Muscle of arm (tissue), 12 donors: ENCODE results near the gene FTO. TPM values are rescaled to one million over a fixed set of nuclear protein-coding genes. Genes with fewer than 3 reads are reported as not detected.

Experiments used
- DNase-seq: peaks from one replicate; pipeline ENCODE4 v3.0.0-alpha.2; 2013
- polyA plus RNA-seq, 12 donors: library from polyadenylated mRNA; unstranded; fragments of 120-200 nt; gene quantifications; one replicate each; pipeline ENCODE4 v1.2.1, GENCODE V29; 2013; ENCODE audit not compliant: insufficient read length in 12 of 12

Gene FTO
- polyA plus RNA-seq, 12 donors, result 41.8 to 73.9 (median 62.4) TPM; not detected in 1

DNA sequence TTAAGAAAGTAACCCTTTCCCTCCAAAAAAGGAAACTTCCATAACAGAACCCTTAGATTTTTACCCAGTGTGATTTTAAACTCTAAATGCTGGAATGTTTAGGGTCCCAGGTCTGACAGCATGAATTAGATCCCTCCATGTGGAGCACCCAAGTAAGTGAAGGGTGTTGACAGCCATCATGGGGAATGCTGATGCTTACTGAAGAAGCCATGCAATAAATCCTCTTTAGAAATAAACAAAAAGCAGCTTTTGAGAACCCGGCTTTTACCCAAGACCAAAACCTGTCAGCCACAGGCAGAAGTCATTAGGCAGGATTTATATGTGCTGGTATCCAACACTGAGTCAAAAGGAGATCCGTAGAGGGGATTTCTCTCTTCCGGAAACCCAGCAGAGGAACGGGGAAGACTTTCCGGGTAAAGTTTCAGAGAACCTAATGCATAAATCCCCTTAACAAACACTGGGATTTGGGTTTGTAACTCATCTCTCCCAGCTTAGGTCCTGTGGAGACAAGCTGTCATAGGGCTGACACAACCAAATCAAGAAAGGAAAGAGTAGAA is 295.1 kb downstream of the FTO start:
- DNase-seq, result no peak

DNA sequence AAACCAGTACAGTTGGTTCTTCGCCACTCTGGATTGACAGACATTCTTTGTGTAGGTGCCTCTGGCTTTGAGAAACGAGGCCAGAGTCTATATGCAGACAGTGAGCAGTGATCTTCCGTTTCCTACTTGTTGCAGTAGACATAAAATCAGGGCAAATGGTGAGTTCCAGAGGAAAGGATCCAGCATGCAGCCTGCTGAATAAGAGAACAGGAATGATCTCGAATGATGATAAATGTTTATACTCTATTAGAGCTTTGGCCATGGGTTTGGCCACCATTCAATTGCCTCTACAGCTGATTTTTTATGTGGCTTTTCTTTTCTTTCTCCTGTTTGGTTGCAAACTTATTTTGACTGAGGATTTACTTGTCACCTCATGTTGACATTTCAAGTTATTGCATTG is 295.9 kb downstream of the FTO start:
- DNase-seq, result no peak

DNA sequence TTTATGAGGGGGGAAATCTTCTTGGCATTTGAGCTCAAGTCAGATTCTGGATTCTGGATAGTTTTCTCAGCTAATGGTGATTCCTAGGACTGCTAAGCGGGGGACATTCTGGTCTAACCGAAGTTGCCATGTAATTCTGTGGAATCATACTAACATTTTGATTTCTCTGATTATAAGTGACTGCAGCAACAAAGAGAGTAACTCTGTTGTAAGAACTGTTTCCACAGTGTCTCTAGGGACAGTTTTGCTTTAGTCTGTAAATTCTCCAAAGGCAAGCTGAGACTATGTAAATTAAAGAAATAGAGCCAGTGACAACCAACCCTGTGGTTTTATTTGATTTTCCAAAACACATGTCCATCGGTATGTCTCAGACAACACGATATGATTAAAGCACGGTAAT is 296.4 kb downstream of the FTO start:
- DNase-seq, result no peak

DNA sequence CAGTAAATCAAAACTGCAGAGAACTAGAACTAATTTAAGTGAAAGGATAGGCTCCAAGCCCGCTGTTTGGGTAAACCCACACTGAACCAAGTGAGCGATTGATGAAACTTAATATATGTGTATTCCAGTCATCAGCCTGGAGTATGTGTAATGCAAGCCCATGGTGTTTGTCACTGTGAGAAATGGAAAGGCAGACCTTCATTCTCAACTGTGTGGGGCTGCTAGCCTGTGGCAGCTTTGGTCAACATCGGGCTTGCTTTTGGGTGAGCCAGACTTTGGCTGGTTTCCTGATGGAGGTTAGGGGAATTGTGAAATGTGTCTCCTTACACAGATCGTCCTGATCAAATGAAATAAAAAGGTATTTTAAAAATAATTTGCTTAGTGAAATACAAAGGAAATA is 302.7 kb downstream of the FTO start:
- DNase-seq, result no peak

DNA sequence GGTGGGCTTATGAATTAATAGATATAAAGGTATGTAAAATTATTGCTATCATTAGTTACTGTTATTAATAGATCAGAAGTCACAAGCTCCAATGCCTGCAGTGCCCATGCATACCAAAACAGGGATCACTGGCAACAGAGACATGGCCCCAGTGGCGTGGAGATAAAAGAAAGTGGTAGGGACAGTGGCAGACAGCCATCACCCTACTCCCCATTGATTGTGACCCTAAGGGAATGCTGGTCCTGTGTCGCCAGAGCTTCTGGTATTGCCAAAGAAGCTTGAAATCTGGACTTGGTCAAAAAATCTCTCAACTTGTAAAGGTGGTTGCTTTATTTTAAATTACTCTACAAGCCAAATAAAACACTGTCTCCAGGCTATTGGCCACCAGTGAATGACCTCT is 303.5 kb downstream of the FTO start:
- DNase-seq, result no peak

DNA sequence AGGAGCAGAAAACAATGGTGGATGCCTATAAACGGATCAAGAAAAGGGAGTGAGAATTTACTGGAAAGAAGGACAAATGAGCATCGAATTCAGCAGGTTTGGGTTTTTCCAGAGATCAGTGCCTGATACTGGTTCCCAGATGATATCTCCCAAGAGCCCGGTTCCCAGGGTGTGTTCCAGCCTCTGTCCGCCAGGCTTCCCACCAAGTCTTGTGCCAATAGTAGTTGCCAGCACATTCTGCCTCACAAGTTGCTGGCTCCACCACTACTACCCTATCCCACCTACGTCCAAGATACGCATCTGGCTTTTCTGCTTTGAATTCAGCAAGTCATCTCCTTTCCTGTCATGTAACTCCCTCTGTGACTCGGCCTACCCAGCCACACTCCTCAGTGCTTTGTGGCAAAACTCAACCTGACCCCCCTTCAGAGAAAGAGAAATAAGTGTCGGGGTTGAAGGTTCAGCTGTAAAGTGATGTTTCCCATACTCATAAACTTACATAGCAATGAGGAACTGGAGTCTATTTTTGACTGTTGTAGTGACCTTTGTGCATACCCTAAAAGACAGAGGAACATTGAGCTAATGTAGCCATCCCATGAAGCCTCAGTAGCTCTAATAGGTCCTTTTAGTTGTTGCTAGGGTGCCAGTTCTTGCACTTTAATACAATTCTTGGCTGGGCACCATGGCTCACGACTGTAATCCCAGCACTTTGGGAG is 305.7 kb downstream of the FTO start:
- DNase-seq, result no peak

DNA sequence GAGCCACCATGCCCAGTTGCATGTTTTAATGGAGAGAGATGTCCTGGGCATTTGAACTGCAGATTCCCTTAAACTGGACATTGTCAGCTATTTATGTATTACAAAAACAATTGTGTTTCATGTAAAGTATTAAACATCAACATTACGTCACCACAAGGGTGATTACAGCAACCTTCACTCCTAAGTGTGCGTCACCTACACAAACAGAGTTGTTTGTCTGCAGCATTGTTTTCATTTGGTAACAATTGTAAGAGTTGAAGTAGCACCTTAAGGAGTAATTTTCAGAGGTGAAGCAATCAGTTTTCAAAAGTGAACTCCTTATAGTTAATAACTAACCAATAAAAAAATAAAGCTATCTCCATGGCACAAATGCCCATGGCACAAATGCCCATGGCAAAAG is 311.2 kb downstream of the FTO start:
- no peak for DNase-seq

DNA sequence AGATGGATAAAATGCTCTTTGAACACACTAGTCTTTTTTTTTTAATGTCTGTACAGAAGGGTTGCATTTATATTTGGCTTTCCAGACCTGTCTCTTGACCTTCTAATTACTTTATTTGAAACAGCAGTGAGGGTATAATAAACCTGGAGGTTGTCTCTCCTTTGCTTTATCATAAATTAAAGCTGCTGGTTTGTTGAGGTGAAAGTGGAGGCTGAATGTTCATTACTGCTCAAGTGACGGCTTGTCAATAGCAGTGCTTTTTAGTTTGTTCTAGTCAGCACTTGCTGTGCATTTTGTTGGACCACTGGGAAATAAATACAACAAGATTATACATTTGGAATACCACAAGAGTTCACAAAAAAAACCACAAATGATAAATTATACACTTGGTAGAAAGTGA is 318.4 kb downstream of the FTO start:
- DNase-seq, result no peak

DNA sequence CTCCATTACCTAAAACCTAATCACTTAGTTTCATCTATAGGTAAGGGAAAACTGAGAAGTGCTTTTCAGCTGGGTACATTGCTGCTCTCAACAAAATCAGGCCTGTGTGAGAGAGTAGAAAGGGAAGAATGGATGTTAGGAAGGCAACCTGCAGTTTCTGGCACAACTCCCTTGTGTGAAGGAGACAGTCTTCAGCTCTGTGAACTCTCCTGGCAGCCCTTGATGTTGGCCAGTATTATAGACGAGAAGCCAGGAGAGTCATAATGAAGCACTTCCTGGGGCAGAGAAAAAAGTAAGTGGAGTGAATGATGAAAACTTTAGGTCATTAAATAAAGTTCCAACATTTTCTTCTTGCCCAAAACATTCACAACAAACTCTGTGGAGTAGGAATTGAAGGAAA is 322.5 kb downstream of the FTO start:
- DNase-seq, result no peak

DNA sequence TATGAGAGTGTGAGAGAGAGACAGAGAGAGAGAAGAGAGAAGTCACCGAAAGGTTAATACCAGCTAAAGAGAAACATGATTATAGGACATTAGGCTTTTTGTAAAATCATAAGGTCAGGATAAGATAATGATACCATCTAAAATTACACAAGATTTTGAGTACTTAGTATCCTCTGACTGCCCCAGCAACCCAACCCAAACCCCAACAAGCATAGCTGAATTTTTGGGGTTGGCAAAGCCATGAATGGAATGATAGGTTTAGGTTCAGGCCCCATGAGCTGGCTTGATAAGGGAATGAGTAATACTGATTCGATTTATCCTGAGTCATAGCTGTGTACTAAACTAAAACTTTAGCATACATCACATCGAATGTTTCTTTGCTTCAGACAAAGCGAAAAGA is 323.1 kb downstream of the FTO start:
- no peak for DNase-seq

DNA sequence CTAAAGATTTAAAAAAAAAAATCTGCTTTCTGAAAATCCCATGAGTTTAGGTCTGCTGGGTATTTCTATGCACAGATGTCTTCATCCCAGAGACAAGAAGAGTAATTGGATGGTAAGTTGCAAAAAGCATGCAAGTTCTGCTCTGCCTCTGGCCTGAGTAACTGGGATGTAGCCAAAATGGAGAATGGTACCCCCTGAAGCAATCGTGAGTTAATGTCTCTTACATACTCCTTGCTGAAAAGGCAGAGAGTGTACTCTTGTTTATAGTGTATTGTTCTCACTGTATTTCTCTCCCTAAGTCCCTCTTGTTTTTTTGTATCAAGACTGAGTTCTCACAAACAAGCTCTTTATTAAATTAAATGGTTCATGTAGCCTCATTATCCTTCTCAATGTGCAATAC is 323.6 kb downstream of the FTO start:
- no peak for DNase-seq

DNA sequence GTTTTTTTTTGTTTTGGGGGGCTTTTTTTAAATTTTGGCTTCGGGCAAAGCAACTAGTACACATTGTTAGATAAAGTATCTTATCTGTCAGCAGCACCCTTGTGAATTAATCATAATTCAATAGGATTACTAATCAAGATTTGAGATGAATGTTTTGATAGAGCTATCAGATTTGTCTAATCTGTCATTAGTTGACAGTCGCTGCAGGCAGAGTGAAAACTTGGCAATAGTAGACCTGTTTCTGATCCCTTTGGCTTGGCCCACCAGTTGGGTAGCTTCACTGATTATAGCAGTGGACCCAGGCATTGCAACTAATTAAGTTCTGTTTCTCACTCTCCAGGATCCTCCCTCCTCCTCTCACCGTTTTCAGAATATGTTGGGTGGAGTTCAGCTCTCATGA is 324.0 kb downstream of the FTO start:
- no peak for DNase-seq

DNA sequence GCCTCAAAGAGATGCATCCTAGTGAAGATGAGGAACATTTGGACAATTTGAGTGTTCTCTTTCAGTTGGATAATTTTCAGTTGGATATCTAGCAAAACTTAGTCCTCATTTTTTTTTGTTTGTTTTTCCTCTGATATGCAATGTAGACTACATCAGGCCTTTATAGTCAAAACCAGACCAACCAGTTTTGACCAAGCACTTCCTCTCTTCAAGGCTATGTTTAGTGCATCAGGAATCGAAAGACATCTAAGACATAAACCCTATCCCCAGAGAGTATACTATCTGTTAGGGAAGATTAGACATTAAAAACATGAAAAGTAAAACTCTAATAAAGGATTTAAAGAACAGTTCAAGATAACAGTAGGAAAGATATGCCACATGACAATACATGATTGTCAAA is 326.5 kb downstream of the FTO start:
- no peak for DNase-seq

DNA sequence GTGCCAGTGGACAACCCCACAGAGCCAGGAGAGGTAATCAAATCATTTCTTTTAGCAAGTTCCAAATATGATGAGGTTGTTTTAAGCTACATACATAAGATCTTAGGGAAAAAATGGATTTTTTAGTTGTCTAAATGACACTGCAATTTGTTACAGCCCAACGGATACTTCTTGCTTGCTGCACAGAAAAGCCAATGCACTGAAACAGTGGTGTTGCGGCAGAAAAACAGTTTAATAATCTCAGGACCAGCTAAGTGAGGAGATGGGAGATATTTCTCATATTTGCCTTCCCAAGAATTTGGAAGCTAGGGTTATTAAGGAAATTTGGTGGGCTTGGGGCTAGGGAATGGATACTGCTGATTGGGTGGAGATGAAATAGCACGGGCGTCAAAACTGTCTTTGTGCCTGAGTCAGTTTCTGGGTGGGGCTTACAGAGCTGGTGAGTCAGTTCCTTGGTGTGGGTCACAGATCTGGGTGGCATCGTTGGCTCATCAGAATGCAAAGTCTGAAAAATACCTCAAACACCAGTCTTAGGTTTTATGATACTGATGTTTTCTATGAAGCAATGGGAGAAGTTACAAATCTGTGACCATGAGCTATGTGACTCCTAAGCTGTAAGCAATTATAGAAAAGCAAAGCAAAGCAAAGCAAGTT is 327.3 kb downstream of the FTO start:
- no peak for DNase-seq

DNA sequence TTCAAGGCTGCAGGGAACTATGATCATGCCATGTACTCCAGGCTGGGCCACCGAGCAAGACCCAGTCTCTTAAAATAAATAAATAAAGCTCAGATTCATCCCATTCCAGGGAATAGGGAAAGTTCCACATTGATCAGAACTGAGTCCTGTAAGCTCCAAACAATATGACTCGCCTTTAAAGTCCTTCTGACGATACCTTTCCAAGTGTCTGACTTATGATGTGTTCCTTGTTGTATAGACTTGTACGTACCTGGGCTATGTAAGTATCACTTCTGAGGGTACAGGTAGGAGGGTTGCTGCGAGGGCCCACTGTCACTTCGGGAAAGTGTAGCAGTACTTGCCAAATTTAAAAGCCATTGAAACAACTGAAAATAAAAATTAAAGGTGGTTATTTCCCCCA is 329.8 kb downstream of the FTO start:
- no peak for DNase-seq

DNA sequence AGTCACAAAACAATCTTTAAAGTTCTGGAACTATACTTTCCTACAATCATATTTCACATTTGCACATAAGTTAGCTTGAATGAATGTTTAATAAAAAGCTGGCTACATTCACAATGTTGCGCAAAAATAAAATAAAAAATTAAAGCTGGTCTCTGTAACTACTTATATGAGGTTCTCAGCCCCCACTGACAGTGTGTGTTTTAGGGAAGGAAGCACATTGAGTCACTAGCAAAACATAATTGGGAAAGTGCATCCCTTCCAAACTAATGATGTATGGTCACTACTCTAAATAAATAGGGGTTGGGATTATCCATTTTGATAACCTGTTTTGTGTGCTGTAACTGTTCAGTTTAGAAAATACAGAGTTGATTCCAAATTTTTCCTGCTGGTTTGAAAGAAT is 330.7 kb downstream of the FTO start:
- DNase-seq, result no peak

DNA sequence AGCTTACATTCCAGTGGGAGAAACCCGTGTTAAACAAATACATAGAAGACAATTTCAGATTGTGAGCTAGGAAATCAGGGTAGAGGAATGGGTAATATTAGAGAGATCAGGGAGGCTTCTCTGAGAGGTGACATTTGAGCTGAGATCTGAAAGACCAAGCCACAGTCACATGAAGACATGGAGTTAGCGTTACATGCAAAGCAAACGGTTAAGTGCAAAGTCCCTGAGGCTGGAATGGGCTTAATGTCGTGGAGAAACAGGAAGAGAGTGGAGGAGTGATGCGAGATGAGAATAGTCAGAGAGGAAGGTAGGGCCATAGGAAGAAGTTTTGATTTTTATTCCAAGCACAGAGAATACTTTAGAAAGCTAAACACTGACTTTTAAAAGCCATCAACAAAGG is 336.5 kb downstream of the FTO start:
- no peak for DNase-seq

DNA sequence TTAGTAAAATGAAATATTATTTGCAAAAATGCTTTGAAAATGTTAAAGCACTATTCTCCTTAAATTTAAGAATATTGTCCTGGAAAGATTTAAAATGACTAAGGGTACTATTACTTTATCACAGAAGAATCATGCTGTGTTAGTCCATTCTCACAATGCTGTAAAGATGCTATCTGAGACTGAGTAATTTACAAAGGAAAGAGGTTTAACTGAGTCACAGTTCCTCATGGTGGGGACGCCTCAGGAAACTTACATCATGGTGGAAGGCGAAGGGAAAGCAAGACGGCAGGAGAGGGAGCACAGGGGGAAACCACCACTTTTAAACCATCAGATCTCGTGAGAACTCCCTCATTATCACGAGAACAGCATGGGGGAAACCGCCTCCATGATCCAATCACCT is 337.0 kb downstream of the FTO start:
- no peak for DNase-seq

DNA sequence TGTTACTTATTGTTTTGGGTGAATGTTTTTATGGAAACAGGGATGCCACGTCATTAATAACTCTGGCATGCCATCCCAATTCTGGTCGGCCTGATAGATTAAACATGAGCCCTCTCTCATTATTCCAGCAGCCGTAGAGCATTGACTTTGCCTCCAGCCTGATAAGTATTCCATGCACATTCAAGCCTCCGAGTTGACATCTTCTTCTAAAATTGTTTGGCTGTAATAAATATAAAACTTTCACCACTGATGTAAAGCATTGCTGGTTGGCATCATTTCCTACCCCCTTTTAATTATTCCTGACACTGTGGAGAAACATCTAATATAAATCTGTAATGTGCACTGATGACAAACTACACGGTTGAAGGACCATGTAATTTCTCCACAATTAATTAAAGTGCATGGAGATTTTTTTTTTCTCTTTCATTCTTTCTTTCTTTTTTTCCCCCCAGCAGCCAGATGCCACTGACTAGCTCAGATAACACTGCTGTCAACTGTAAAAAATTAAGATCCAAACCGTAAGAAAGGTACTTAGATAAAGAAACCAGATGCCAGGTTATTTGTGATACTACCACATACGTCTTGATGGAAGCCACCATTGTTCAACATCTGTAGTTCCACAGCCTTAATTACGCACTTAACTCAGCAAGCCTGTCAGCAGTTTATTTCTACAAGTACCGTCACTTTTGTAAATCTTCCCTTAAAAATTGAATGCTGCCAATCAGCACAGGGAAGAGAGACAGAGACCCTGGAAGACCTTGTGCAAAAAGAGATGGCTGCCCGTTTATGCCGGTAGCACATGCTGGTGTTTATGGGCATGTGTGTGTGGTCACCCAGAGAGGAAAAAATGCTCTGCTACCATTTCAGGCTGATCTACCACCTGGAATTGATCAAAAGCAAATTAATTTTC is 344.9 kb downstream of the FTO start:
- DNase-seq, result no peak

DNA sequence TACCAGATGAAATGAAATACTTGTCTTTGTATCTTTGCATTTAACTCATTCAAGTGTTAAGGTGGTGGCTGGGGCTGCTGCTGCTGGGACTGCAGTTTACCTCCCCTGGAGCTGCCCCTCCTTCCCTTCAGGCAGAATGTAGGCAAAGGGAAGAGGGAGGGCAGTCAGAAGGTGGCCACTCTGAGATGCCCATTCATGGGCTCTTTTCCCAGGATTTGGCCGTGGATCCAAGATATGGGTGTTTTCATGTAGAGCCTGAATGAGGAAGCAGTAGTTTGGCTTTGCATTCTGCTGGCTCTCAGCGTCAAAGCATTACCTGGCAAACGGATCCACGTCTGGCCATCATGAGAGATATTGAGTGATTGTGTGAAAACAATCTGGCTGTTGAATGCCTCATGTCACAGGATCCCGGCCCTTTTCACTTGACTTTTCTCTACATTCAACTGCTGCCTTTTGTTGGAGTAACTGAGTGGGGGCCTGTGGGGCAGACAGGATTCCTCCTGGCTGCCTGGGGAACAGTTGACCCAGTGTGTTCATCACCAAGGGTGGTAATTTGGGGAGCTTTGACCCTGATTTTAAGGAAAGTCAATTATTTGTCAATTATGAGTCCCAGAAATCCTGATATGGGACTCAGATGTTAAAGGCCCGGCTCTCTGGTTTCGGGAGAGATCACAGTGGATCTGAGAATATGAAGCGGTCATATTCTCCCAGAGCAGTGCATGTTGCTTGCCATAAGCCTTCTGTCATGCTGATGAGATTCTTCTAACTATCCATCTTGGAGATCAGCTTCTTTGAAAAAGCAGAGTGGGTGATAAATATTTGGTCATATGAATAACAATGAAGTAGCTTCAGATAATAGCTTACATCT is 345.9 kb downstream of the FTO start:
- no peak for DNase-seq

DNA sequence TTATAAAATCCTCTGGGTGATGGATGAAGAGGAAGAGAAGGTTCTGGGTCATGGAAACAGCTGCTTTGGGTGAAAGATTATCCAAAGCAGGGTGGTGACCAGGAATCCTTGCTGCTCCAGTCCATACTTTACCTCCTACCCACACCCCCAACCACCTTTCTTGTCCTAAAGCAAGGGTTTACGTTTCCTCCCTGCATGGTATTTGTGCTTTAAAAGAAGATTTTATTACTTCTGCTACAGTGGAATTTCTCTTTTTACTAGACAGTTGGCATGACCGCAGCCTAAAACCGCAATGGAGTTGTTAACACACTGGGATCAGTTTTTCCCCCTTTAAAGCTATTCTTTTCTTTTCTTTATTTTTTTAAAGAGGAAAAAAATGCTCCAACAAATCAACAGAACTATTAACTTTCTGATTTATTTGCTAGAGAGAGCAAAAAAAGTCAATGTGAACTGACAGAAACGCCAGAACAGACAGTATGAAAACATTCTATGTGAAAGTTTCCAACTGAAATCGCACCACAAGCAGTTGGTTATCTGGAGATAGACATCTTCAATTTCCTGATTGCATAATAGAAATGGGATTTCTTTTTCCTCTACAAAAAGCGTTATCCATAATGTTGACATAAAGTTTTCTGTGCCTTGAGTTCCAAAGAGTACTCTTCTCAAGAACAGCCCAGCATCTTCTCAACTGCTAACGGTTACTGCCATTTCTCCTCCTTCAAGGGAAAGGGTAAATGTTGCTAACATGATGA is 346.7 kb downstream of the FTO start:
- DNase-seq, result no peak
